ENCODE measurements around the gene CST4.
"Not testable (repeated sequence)": the region's sequence is repeated elsewhere in the genome, so short reads cannot be mapped to it uniquely, and the experiment has no call there.

CST4 gene

GRCh38 chr20:23711778-23712177 lies 22.9 kb upstream of the CST4 start:
- not testable (repeated sequence) for H3K4me1 ChIP-seq (ENCODE audit: control insufficient read depth in 1 of 2, insufficient read depth in 2 of 2, low read length in 2 of 2); H3K9ac ChIP-seq (ENCODE audit: low read depth in 1 of 2, low read length in 2 of 2)

GRCh38 chr20:23710771-23711170 lies 21.9 kb upstream of the CST4 start:
- Histone ChIP-seq H3K27me3 (ENCODE audit: control insufficient read depth in 1 of 2, insufficient read depth in 2 of 2, low read length in 2 of 2) (no peaks in the 10 kb centered on the region), H3K9ac (ENCODE audit: low read depth in 1 of 2, low read length in 2 of 2) (no peak overlapping the region), H3K4me1 (ENCODE audit: control insufficient read depth in 1 of 2, insufficient read depth in 2 of 2, low read length in 2 of 2) (no peaks in the 10 kb centered on the region), H3K4me3 (ENCODE audit: low read depth in 1 of 2, low read length in 2 of 2) (no peak overlapping the region), H3K27ac (ENCODE audit: low read depth, low read length) (no peak overlapping the region), H3K36me3 (ENCODE audit: control insufficient read depth in 1 of 2, insufficient read depth in 2 of 2, low read length in 2 of 2) (no peaks in the 10 kb centered on the region), H3K9me3 (ENCODE audit: control insufficient read depth in 1 of 2, low read length in 2 of 2) (no peaks in the 10 kb centered on the region)

More at GRCh38 chr20:23711778-23712177, 22.9 kb upstream of the CST4 start:
- not testable (repeated sequence) for H3K4me3 ChIP-seq (ENCODE audit: low read depth in 1 of 2, low read length in 2 of 2); H3K27me3 ChIP-seq (ENCODE audit: control insufficient read depth in 1 of 2, insufficient read depth in 2 of 2, low read length in 2 of 2); H3K27ac ChIP-seq (ENCODE audit: low read depth, low read length); H3K36me3 ChIP-seq (ENCODE audit: control insufficient read depth in 1 of 2, insufficient read depth in 2 of 2, low read length in 2 of 2); H3K9me3 ChIP-seq (ENCODE audit: control insufficient read depth in 1 of 2, low read length in 2 of 2)

GRCh38 chr20:23705895-23706294 lies 17.1 kb upstream of the CST4 start:
- Histone ChIP-seq H3K36me3 (ENCODE audit: control insufficient read depth in 1 of 2, insufficient read depth in 2 of 2, low read length in 2 of 2) (no peaks in the 10 kb centered on the region), H3K4me3 (ENCODE audit: low read depth in 1 of 2, low read length in 2 of 2) (no peak overlapping the region), H3K9me3 (ENCODE audit: control insufficient read depth in 1 of 2, low read length in 2 of 2) (no peaks in the 10 kb centered on the region)

GRCh38 chr20:23702021-23702420 lies 13.2 kb upstream of the CST4 start:
- Histone ChIP-seq H3K27ac (ENCODE audit: low read depth, low read length) (no peak overlapping the region), H3K4me1 (ENCODE audit: control insufficient read depth in 1 of 2, insufficient read depth in 2 of 2, low read length in 2 of 2) (no peaks in the 10 kb centered on the region), H3K36me3 (ENCODE audit: control insufficient read depth in 1 of 2, insufficient read depth in 2 of 2, low read length in 2 of 2) (no peaks in the 10 kb centered on the region), H3K9me3 (ENCODE audit: control insufficient read depth in 1 of 2, low read length in 2 of 2) (no peaks in the 10 kb centered on the region), H3K4me3 (ENCODE audit: low read depth in 1 of 2, low read length in 2 of 2) (no peak overlapping the region), H3K9ac (ENCODE audit: low read depth in 1 of 2, low read length in 2 of 2) (no peak overlapping the region), H3K27me3 (ENCODE audit: control insufficient read depth in 1 of 2, insufficient read depth in 2 of 2, low read length in 2 of 2) (no peaks in the 10 kb centered on the region)

More at GRCh38 chr20:23705895-23706294, 17.1 kb upstream of the CST4 start:
- no peaks in the 10 kb centered on the region for H3K4me1 ChIP-seq (ENCODE audit: control insufficient read depth in 1 of 2, insufficient read depth in 2 of 2, low read length in 2 of 2)
- no peak overlapping the region for H3K9ac ChIP-seq (ENCODE audit: low read depth in 1 of 2, low read length in 2 of 2)
- no peaks in the 10 kb centered on the region for H3K27me3 ChIP-seq (ENCODE audit: control insufficient read depth in 1 of 2, insufficient read depth in 2 of 2, low read length in 2 of 2)
- no peak overlapping the region for H3K27ac ChIP-seq (ENCODE audit: low read depth, low read length)

- Histone ChIP-seq H3K27me3 (ENCODE audit: control insufficient read depth in 1 of 2, insufficient read depth in 2 of 2, low read length in 2 of 2) (no peaks in the 10 kb centered on the region), H3K9ac (ENCODE audit: low read depth in 1 of 2, low read length in 2 of 2) (no peak overlapping the region), H3K4me3 (ENCODE audit: low read depth in 1 of 2, low read length in 2 of 2) (no peak overlapping the region)
Observed at GRCh38 chr20:23700931-23701330, 12.1 kb upstream of the CST4 start.

GRCh38 chr20:23697947-23698346 lies 9.1 kb upstream of the CST4 start:
- no peak overlapping the region for H3K9ac ChIP-seq (ENCODE audit: low read depth in 1 of 2, low read length in 2 of 2)
- no peak overlapping the region for H3K27ac ChIP-seq (ENCODE audit: low read depth, low read length)
- no peaks in the 10 kb centered on the region for H3K9me3 ChIP-seq (ENCODE audit: control insufficient read depth in 1 of 2, low read length in 2 of 2)
- H3K27me3 ChIP-seq (ENCODE audit: control insufficient read depth in 1 of 2, insufficient read depth in 2 of 2, low read length in 2 of 2) = no peaks in the 10 kb centered on the region
- H3K4me3 ChIP-seq (ENCODE audit: low read depth in 1 of 2, low read length in 2 of 2) = no peak overlapping the region
- H3K4me1 ChIP-seq (ENCODE audit: control insufficient read depth in 1 of 2, insufficient read depth in 2 of 2, low read length in 2 of 2) = no peaks in the 10 kb centered on the region
- no peaks in the 10 kb centered on the region for H3K36me3 ChIP-seq (ENCODE audit: control insufficient read depth in 1 of 2, insufficient read depth in 2 of 2, low read length in 2 of 2)

More at GRCh38 chr20:23700931-23701330, 12.1 kb upstream of the CST4 start:
- no peak overlapping the region for H3K27ac ChIP-seq (ENCODE audit: low read depth, low read length)
- no peaks in the 10 kb centered on the region for H3K9me3 ChIP-seq (ENCODE audit: control insufficient read depth in 1 of 2, low read length in 2 of 2)
- no peaks in the 10 kb centered on the region for H3K36me3 ChIP-seq (ENCODE audit: control insufficient read depth in 1 of 2, insufficient read depth in 2 of 2, low read length in 2 of 2)
- H3K4me1 ChIP-seq (ENCODE audit: control insufficient read depth in 1 of 2, insufficient read depth in 2 of 2, low read length in 2 of 2) = no peaks in the 10 kb centered on the region

GRCh38 chr20:23695068-23695395 lies 6.2 kb upstream of the CST4 start:
- not testable (repeated sequence) for H3K36me3 ChIP-seq (ENCODE audit: control insufficient read depth in 1 of 2, insufficient read depth in 2 of 2, low read length in 2 of 2); H3K9me3 ChIP-seq (ENCODE audit: control insufficient read depth in 1 of 2, low read length in 2 of 2); H3K4me1 ChIP-seq (ENCODE audit: control insufficient read depth in 1 of 2, insufficient read depth in 2 of 2, low read length in 2 of 2); H3K9ac ChIP-seq (ENCODE audit: low read depth in 1 of 2, low read length in 2 of 2); H3K4me3 ChIP-seq (ENCODE audit: low read depth in 1 of 2, low read length in 2 of 2); H3K27me3 ChIP-seq (ENCODE audit: control insufficient read depth in 1 of 2, insufficient read depth in 2 of 2, low read length in 2 of 2); H3K27ac ChIP-seq (ENCODE audit: low read depth, low read length)

GRCh38 chr20:23694178-23695067 lies 5.6 kb upstream of the CST4 start:
- H3K27me3 ChIP-seq (ENCODE audit: control insufficient read depth in 1 of 2, insufficient read depth in 2 of 2, low read length in 2 of 2); H3K4me3 ChIP-seq (ENCODE audit: low read depth in 1 of 2, low read length in 2 of 2); H3K9ac ChIP-seq (ENCODE audit: low read depth in 1 of 2, low read length in 2 of 2); H3K4me1 ChIP-seq (ENCODE audit: control insufficient read depth in 1 of 2, insufficient read depth in 2 of 2, low read length in 2 of 2); H3K27ac ChIP-seq (ENCODE audit: low read depth, low read length); H3K36me3 ChIP-seq (ENCODE audit: control insufficient read depth in 1 of 2, insufficient read depth in 2 of 2, low read length in 2 of 2); H3K9me3 ChIP-seq (ENCODE audit: control insufficient read depth in 1 of 2, low read length in 2 of 2): not testable (repeated sequence)

- not testable (repeated sequence) for H3K36me3 ChIP-seq (ENCODE audit: control insufficient read depth in 1 of 2, insufficient read depth in 2 of 2, low read length in 2 of 2); H3K27me3 ChIP-seq (ENCODE audit: control insufficient read depth in 1 of 2, insufficient read depth in 2 of 2, low read length in 2 of 2); H3K4me3 ChIP-seq (ENCODE audit: low read depth in 1 of 2, low read length in 2 of 2); H3K9me3 ChIP-seq (ENCODE audit: control insufficient read depth in 1 of 2, low read length in 2 of 2); H3K4me1 ChIP-seq (ENCODE audit: control insufficient read depth in 1 of 2, insufficient read depth in 2 of 2, low read length in 2 of 2); H3K27ac ChIP-seq (ENCODE audit: low read depth, low read length); H3K9ac ChIP-seq (ENCODE audit: low read depth in 1 of 2, low read length in 2 of 2)
Observed at GRCh38 chr20:23692725-23693619, 4.1 kb upstream of the CST4 start.

GRCh38 chr20:23691675-23692074 lies 2.8 kb upstream of the CST4 start:
- H3K9ac ChIP-seq (ENCODE audit: low read depth in 1 of 2, low read length in 2 of 2) = no peak overlapping the region
- H3K36me3 ChIP-seq (ENCODE audit: control insufficient read depth in 1 of 2, insufficient read depth in 2 of 2, low read length in 2 of 2) = no peaks in the 10 kb centered on the region
- H3K27me3 ChIP-seq (ENCODE audit: control insufficient read depth in 1 of 2, insufficient read depth in 2 of 2, low read length in 2 of 2) = no peaks in the 10 kb centered on the region
- H3K4me3 ChIP-seq (ENCODE audit: low read depth in 1 of 2, low read length in 2 of 2) = no peak overlapping the region
- H3K27ac ChIP-seq (ENCODE audit: low read depth, low read length) = no peak overlapping the region
- no peaks in the 10 kb centered on the region for H3K4me1 ChIP-seq (ENCODE audit: control insufficient read depth in 1 of 2, insufficient read depth in 2 of 2, low read length in 2 of 2)
- no peaks in the 10 kb centered on the region for H3K9me3 ChIP-seq (ENCODE audit: control insufficient read depth in 1 of 2, low read length in 2 of 2)

All from duodenal mucosa (tissue), 2 donors.